Measurements from ENCODE around the gene CCDC110. TPM values are rescaled to one million over a fixed set of nuclear protein-coding genes. Genes with fewer than 3 reads are reported as not detected.

The CCDC110 gene
- total and polyA plus RNA-seq, 8 donors = 1.3 to 3.5 (median 2.8) TPM

DNA sequence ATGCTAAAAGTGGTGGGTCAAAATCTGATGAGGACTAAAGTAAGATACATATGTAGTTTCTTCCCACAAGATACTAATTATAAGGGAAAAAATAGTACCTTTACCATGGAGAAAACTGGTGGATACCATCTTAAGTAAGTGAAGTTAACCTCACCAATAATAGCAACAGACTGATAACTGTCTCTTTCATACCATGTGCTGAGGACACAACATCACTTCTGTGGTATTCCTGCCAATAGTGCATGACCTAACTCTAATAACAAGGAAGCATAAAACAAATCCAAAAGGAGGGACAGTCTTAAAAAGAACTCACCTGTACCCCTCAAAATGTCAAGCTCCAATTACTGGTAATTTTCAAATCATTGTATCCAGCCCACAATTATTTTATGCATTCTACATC, 54.6 kb downstream of the CCDC110 start:
- Histone ChIP-seq H3K36me3 (peaks cover 0 to 37% of the 10 kb centered on the region in 2 donors), H3K4me1 (peaks cover 0 to 7% of the 10 kb centered on the region in 2 donors), H3K27ac (no peak overlapping the region), H3K9me3 (no peaks in the 10 kb centered on the region), H3K27me3 (no peaks in the 10 kb centered on the region), H3K4me3 (no peak overlapping the region)
- TF ChIP-seq CTCF (IDR thresholded peaks at IDR 0.05) = no peak
- intact Hi-C loops (cut with DNase I) = no loop called here
- ATAC-seq (no peak), DNase-seq (no peak)

- no peak for TF ChIP-seq CTCF (IDR thresholded peaks at IDR 0.05)
- intact Hi-C loops (cut with DNase I) = no loop called here
- ATAC-seq = peak; percentile 47
- H3K4me3 ChIP-seq = no peak overlapping the region
- DNase-seq = no peak
- H3K27ac ChIP-seq = no peak overlapping the region
- peaks cover 0 to 50% of the 10 kb centered on the region in 2 donors for H3K36me3 ChIP-seq
- H3K9me3 ChIP-seq = no peaks in the 10 kb centered on the region
- H3K27me3 ChIP-seq = no peaks in the 10 kb centered on the region
- H3K4me1 ChIP-seq = peaks cover 0 to 4% of the 10 kb centered on the region in 2 donors
Measured at GRCh38 chr4:185412412-185412811, 59.1 kb downstream of the CCDC110 start.

GRCh38 chr4:185411849-185412248, 59.7 kb downstream of the CCDC110 start:
- no peak for ATAC-seq

GRCh38 chr4:185408432-185408831, 63.1 kb downstream of the CCDC110 start:
- Histone ChIP-seq H3K36me3 (peaks cover 0 to 66% of the 10 kb centered on the region in 2 donors), H3K4me3 (no peak overlapping the region), H3K27me3 (no peaks in the 10 kb centered on the region), H3K27ac (no peak overlapping the region), H3K4me1 (peaks cover 0 to 4% of the 10 kb centered on the region in 2 donors), H3K9me3 (no peaks in the 10 kb centered on the region)
- intact Hi-C loops (cut with DNase I) = no loop called here
- DNase-seq (no peak), ATAC-seq (no peak)
- no peak for TF ChIP-seq CTCF (IDR thresholded peaks at IDR 0.05)

More at GRCh38 chr4:185411849-185412248, 59.7 kb downstream of the CCDC110 start:
- Histone ChIP-seq H3K36me3 (peaks cover 0 to 45% of the 10 kb centered on the region in 2 donors), H3K4me3 (no peak overlapping the region), H3K4me1 (peaks cover 0 to 4% of the 10 kb centered on the region in 2 donors), H3K27me3 (no peaks in the 10 kb centered on the region), H3K9me3 (no peaks in the 10 kb centered on the region), H3K27ac (no peak overlapping the region)
- DNase-seq = no peak
- intact Hi-C loops (cut with DNase I) = no loop called here
- no peak for TF ChIP-seq CTCF (IDR thresholded peaks at IDR 0.05)

GRCh38 chr4:185405296-185405999, 66.1 kb downstream of the CCDC110 start:
- Histone ChIP-seq H3K9me3 (no peaks in the 10 kb centered on the region), H3K4me3 (no peak overlapping the region), H3K36me3 (peaks cover 0 to 81% of the 10 kb centered on the region in 2 donors), H3K4me1 (no peaks in the 10 kb centered on the region), H3K27me3 (no peaks in the 10 kb centered on the region), H3K27ac (no peak overlapping the region)
- no peak for TF ChIP-seq CTCF (IDR thresholded peaks at IDR 0.05)
- DNase-seq (no peak), ATAC-seq (peak; percentile 37)
- intact Hi-C loops (cut with DNase I) = no loop called here

Data from left lung (tissue), 10 donors.